HG02981 (cell line): ENCODE measurements around the gene NHEJ1.

Experiments
- ATAC-seq: cut with Tn5 transposase; IDR thresholded peaks from one replicate; pipeline ENCODE4 v1.9.1; 2021; ENCODE audit warnings: mild to moderate bottlenecking, moderate library complexity; ENCODE audit not compliant: unreplicated experiment

The NHEJ1 gene

DNA sequence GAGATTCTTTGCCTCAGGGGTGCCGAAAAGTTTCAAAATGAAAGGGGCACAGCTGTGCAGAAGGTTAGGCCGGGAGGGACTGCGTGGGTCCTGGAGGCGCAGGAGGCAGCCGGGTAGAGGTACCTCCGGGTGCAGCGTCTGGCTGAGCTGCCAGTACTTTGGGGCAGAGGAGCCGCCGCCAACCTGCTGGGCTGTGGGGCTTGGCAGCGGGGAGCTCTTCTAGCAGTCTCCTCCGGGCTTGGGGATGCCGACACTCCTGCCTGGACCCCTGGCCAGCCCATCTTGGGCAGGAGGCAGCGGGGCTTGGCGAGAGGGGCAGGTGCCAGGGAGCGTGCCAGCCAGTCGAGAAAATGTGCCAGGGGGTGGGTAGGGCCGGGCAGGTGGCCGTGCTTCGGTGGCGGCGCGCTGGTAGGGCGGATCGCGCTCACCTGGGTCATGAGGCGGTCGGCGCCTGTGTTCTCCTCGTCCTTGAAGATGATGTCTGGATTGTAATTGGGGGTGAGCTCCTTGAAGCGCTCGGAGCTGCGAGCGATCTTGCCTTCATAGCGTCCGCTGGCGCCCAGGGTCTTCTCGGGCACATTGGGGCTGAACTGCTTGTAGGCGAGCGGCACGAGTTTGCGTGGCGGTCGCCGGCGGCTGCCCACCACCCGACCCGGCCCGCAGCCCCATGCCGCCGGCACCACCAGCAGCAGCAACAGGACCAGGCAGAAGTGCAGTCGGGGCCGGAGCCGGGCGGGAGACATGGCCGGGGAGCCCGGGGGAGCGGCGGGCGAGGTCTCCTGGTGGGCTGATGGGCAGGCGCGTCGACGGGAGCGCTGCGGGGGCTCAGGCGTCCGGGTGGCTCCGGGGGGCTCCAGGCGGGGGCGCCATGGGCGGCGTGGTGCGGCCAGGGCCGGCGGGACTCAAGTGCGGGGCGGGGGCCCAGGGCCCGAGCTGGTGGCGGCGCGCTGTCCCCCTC lies 100.6 kb downstream of the NHEJ1 start:
- ATAC-seq: no peak

DNA sequence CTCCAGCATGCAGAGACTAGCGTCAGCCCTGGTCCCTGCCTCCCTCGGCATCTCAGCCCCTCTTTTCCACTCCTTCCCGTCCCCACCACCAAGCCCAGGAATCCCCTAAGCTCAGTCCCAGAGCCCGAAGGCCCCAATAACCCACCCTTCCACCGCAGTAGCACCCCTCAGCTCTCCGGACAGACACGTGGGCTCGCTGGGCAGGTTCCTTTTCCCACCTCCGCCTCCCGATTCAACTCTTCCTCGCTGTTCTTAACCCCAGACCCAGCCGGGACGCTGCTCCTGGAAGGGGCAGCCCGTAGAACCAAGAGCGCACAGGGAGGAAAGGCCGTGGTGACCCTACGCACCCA lies 101.3 kb downstream of the NHEJ1 start:
- no peak for ATAC-seq

DNA sequence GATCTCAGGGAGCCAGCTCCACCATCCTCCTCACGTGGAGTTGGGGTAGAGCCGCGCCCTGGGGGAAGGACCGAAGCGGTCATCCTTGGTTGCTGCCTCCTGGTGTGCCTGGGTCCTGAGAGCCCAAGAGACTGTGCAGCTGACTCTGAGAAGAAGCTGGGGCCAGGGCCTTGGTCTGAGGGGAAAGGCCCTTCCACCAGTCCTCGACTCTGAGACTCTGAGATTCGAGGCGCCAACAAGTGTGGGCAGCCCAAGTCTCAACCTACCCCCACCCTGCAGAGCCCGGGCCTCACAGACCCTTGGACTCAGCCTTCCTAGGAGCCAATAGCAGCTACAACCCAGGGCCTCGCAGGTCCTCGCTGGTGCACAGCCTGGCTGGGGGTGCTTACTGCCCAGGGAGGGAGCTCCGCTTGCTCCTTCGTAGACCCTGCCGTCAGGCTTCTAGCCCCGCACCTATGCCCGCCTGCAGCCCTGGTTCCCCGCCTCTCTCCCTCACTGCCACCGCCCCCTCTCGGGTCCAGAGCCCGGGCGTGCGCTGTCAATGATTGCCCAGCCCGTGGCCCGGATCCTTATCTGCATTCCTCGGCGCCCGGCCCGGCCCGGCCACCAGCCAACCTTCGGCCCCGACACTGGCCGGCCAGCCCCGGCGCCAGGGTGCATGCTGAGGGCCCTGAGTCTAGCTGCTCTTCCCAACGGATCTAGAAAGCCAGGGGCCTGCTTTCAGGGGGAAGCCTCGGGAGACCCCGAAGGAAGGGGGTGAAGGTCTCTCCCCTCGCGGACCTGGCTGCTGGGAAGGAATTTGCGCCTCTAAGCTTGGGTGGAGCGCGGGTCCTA lies 101.9 kb downstream of the NHEJ1 start:
- no peak for ATAC-seq

DNA sequence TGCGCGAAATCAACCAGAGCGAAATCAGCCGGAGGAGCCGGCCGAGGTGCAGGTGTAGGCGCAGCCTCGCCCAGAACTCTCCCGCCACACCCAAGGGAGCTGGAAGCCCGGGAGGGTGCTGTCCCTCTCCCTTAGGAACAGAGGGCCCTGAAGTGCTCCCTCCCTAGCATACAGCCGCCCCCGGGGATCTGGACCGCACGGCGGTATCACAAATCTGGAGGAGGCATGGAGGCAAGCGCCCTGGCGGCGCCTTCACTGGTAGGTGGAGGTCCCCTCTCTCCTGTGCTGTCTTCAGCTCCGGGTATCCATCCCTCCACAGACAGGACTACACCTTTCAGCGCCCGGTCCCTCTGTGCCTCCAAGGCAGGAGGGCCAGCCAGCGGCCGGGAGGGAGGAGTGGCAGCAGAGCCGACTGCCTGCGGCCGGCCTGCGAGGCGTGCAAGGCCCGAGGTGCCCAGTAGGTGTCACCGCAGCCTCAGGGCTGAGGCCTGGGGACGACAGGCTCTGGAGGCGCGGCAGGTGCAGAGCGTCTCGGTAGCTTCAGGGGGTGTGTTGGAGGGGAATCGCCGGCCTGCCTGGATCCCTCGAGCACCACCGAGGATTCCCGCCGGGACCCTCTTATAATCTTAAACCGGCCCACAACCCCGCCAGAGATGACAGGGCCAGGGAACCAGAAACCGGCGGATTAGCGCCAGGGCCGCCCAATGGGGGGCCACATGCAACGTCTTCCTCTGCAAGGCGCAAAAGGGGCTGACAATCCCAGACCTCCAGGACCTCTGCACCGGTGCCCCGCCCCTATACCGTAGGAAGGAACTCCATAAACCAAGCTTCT lies 102.7 kb downstream of the NHEJ1 start:
- peak; percentile 80 for ATAC-seq

DNA sequence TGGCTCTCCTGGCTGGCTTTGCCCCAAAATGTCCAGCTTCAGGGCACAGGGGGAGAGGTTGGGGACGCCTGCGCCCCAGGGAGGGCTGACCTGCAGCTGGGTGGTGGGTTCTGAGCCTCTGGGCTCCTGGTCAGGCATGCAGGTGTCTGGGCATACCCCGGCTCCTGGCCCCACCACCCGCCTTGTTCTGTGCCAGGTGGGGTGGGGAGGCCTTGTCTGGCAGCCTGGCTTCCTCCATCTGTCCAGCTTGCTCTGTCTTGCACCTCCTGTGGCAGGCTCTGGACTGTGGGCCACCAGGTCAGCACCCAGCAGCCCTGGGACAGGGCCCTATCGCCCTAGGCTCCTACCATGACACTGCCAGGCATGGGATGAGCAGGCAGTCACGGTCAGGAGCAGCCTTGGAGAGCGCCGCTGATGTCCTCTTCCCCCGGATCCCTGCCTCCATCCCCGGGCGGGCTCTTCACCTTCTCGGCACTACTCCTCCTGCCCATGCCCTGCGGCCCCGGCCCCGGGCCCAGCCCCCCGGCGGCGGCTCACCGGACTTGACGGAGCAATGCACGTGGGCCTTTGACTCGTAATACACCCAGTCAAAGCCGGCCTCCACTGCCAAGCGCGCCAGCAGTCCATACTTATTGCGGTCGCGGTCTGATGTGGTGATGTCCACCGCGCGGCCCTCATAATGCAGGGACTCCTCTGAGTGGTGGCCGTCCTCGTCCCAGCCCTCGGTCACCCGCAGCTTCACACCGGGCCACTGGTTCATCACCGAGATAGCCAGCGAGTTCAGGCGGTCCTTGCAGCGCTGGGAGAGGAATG lies 103.5 kb downstream of the NHEJ1 start:
- ATAC-seq: no peak

DNA sequence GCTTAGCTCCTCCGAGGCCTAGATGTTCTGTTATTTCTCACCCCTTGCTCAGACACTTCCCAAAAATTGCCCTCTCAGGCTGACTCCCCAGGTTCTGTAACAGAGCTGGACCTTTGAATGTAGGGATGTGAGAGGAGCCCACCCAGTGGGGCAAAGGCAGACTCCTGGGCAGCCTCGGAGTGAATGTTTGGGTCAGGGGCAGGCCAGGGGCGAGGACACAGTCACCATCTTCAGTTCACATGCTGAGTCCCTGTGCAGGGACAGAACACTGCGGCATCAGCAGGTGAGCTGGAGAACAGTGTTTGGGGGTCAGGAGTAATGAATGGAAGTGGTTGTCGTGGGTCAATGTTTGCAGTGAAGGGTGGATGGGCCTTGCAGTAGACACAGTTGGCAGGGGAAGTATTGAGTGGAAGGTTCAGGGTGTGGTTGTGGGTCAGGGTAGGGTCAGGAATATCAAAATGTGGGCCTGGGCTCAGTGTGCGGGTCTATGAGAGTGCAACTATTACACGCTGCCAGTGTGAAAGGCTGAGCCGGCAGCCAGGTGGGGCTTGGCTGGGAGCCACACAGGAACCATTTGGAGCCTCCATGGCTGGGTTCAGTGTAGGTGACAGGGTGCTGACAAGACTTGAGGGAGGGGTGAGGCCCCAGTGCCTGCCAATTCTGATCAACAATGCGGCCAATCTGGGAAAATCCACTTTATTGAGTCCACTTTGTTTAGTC lies 104.3 kb downstream of the NHEJ1 start:
- no peak for ATAC-seq

DNA sequence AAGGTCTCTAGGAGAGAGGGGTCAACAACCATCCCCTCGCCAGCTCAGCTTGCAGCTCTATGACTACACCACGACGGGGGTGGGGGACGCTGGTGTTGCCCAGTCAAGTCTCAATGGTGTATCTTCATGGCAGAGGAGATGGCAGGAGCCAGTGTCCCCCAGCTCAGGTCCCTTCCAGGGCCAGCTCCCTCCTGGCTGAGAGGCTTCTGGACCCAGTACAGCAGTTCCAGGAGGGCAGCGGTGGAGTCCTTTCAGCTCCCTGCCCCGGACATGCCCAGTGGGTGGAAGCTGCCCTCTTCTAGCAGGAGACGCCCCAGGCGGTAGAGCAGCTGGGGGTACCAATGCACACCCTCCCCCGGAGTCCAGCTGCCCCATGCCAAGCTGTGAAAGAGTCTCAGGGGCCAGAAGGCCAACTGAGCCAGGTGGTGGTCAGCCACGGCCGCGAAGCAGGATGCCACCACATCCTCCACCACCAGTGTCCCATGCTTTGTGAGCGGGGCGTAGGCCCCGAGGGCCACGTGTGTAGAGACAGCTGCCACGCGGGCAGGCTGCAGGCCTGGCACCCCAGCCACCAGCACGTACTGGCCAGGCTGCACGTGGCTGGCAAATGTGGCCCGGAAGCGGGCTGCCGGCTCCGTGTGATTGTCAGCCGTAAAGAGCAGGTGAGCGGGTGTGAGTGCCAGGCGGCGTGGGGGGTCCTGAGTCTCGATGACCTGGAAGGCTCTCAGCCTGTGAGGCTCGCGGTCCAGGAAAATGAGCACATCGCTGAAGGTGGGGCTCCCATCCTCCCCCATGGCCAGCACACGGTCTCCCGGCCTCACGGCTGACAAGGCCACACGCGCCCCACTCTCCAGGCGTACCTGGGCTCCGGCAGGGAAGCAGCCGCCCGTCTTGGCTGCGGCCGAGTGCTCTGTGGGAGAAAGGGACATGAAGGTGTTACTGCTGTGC lies 105.4 kb downstream of the NHEJ1 start:
- ATAC-seq: no peak

DNA sequence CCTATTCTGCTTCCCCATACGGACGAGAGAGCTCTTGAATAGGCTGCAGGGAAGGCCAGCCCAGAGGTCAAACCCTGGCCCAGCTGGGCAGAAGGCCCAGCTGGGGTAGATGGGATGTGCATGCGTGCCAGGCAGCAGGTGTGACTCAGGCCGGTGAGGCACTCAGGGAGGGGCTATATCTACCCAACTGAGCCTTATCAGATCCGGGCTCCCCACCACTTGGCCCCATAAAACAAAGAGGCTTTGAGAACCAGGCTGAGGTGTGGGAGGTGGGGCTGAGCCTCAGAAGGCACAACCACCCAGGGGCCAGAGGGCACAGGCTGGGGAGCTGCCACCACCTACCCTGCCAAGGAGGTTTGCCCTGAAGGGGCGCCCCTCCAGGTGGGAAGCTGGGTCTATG lies 111.3 kb downstream of the NHEJ1 start:
- no peak for ATAC-seq

DNA sequence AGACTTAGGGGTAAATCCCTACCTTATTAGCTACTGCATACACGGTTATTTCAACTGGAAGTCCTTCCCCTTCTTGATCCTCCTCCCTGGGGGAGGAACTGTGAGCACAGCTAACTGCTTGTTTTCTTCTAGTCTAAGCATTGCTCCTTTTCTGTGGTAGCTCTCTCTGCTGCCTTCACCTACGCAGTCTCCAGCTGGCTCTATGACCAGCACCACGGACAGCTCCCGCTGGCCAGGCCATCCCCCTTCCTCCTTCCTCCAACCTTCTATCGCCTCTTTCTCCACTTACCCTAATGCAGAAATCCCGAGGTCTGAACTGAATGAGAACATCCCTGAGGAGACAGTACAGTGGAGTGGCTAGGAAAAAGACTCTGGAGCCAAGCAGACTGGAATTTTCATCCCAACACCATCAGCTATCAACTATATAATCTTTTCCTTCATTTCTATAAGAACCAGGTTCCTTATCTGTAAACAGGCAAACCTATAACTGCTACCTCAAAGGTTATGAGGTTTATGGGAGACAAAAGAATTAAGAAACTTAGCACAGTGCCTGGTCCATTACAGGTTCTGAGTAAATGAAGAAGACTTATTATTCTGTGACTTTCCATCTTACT lies 114.6 kb downstream of the NHEJ1 start:
- no peak for ATAC-seq

DNA sequence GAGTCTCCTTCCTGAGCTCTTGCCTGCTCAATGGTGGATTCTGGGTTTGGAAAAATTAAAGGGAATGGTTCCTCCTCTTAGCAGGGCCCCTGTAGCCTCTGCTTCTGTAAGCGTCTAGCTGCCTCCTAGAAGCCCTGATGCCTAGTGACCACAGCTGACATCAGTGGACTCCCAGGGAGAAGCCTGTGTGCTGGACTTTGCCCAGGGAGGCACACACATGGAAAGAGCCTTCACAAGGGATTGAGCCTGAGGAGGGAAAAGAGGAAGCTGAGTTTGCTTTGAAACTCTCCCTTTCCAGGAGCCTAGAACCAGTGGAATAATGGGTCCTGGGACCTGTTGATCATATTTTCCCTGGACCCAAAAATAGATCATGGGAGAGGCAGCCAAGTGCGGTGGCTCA lies 117.9 kb downstream of the NHEJ1 start:
- ATAC-seq: no peak

DNA sequence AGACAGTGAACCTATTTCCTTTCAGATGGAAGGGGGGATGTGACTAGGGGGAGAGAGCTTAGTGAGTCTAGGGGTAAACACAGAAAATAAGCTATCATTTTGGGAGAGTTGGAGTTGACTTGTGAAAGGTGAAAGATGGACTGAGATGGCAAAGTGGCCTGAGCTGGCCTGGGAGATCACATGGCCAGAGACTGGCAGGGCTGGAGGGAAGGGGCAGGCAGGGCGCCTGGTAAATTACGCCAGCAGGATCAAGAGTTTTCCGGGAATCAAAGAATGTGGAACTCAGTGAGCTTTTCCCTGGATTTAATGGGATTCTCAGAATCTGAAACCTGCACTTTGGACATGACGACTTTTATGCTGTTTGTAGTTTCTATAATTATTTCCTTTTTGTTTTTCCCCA lies 118.5 kb downstream of the NHEJ1 start:
- no peak for ATAC-seq

DNA sequence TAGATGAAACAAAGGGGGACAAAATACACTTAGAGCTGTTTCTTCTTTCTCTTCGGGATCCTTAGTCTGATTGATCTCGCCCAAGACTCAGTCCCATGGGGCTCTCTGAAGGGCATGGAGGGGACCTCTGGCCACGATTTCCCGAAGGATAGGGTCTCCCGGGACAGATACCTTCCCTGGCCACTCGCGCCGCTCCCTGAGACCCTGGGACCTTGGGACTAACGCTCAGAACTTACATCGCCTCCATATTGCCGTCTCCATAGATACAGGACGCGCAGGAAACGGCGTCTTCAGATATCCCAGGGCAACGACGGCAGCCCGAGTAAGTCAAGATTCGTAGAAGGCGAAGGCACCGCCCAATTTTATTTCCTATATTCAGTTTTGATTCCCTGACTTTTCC lies 119.4 kb downstream of the NHEJ1 start, which contains the start of gene CFAP65:
TSS of gene CFAP65 (minus strand) at position 265 of the 400 bp plus-strand sequence. CDS start 2,468 bp downstream, outside the sequence.
- ATAC-seq: no peak

DNA sequence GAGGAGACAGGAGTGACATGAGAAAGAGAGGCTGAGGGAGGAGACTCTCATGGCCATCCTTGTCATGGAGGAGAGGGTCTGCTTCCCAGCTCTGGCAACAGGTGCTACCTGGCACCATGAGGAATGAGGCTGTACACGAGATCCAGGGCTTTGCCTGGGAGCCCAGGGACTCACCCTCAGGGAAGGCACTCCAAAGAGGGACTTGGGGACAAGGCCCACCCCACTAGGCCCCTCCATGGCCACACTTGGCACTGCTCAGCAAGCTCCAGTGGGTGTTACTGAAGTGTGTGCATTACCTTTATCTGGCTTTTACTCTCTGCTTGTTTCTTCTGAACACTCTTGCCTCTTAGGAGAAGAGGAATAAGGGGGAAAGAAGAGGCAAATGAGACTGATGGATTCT lies 122.0 kb downstream of the NHEJ1 start:
- no peak for ATAC-seq

DNA sequence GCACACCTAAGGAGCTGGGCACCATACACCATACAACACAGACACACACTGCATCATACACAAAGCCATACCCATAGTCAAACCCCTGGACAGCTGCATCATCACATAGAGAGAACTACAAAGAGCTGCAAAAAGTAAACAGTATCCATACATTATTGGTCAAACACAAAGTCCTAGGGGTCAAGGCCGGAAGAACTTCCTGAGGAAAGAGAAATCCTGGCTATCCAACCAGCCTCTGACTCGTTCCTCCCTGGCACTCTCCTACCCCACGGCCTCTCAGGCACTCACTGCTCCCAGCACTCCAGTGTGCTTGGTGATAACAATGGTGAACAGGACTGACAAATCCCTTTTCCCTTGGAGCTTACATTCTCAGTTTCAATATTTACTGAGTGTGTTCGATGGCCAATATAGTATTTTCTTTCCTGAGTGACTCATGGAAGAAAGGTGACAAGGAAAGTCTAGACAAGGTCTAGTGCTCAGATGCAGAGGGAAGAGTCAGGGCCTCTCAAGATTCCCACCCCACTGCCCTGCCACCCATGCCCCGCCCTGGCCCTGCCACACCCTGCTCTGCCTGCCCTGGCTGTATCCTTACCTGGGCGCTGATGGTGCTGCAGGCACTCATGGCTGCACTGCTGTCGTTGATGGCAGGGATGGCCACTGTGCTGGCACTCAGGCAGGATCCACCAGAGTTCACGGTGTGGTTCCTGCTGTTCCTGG lies 122.7 kb downstream of the NHEJ1 start:
- ATAC-seq: no peak

DNA sequence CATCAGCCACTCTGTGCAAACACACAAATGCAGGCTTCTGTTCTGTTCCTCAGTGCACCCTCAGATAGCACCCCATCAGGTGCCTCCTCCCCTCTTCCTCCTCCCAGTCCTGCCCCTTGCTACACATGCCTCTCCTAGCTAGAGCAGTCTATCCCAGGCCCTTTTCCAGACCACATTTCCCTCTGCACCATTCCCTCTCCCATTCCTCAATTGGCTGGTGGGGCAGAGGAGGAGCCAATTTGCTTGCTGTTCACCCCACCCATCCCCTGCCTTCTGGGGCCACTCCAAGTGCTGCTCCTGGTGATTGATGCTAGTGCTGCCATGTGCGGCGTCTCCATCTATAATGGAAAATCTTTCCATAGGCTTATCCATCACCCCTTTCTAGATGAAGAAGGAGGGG lies 124.7 kb downstream of the NHEJ1 start:
- ATAC-seq: no peak

DNA sequence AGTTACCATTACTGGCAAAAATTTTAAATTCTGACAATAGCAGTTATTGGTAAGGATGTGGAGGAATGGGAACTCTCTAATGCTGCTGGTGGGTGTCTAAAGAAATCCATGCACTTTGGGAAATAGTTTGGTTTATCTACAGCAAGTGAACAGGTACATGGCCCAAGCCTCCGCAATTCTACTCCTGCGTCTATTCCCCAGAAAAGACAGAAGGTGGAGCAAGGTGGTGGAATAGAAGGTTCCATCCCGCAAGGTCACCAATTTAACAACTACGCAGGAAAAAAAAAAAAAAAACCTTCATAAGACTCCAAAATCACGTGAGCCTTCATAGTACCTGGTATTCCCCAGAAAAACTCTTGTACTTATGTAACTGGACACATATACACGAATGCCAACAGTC lies 125.8 kb downstream of the NHEJ1 start:
- no peak for ATAC-seq

DNA sequence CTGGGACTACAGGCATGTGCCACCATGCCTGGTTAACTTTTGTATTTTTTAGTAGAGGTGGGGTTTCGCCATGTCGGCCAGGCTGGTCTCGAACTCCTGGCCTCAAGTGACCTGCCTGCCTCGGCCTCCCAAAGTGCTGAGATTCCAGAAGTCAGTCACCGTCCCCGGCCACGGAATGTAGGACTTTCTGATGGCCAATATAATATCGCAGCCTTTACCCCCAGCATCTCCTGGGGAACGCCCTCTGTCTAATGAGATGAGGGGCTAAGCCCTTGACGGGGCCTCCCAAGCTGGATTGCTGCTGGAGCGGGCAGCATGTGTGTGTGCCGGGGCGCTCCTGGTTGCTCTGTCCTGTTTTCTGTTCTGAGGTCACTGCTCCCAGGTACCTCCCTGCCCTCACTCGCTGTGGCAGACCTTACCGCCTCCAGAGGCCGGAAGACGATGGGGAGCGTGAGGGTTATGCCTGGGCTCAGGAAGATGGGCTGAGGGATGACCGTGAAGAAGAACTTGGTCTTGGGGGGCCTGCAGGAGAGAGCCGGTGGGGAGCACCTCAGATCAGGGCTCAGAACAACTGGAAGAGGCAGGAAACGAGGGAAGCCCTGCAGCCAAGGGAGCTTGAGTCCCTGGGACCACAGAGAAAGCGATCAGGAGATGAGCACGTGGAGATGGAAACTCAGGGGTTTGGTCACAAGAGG lies 128.4 kb downstream of the NHEJ1 start:
- no peak for ATAC-seq
